Smooth muscle cell (in vitro differentiated cells): ENCODE measurements around the gene WBP1. TPM values are rescaled to one million over a fixed set of nuclear protein-coding genes. Genes with fewer than 3 reads are reported as not detected.

ENCODE experiments used
- DNase-seq: peaks from one replicate; lab custom pipeline; 2025; ENCODE audit not compliant: unreplicated experiment; lab: John Stamatoyannopoulos, UW
- H2AFZ ChIP-seq: fragments of 200-600 bp; sonication (generic); 2 replicates; pipeline ENCODE4 v1.6.0; 2016; ENCODE audit warnings: antibody characterized with exemption, low read depth, mild to moderate bottlenecking
- H3F3A ChIP-seq: fragments of 200-600 bp; sonication (generic); 2 replicates; pipeline ENCODE4 v1.6.0; 2017; ENCODE audit warnings: antibody characterized with exemption, low read depth
- H3K27ac ChIP-seq: fragments of 200-600 bp; sonication (generic); 2 replicates; pipeline ENCODE4 v1.5.1; 2016; ENCODE audit warnings: low read depth, mild to moderate bottlenecking
- H3K27me3 ChIP-seq: fragments of 200-600 bp; sonication (generic); 2 replicates; pipeline ENCODE4 v1.6.1; 2016; ENCODE audit warnings: low read depth, mild to moderate bottlenecking
- H3K36me3 ChIP-seq: fragments of 200-600 bp; sonication (generic); 2 replicates; pipeline ENCODE4 v1.5.1; 2016; ENCODE audit warnings: low read depth
- H3K4me1 ChIP-seq: fragments of 200-600 bp; sonication (generic); 2 replicates; pipeline ENCODE4 v1.5.1; 2016; ENCODE audit warnings: low read depth
- H3K4me2 ChIP-seq: fragments of 200-600 bp; sonication (generic); 2 replicates; pipeline ENCODE4 v1.6.0; 2016; ENCODE audit warnings: mild to moderate bottlenecking
- H3K4me3 ChIP-seq: fragments of 200-600 bp; sonication (generic); 2 replicates; pipeline ENCODE4 v1.5.1; 2016; ENCODE audit warnings: mild to moderate bottlenecking
- H3K79me2 ChIP-seq: fragments of 200-600 bp; sonication (generic); 2 replicates; pipeline ENCODE4 v1.6.0; 2016; ENCODE audit warnings: low read depth, mild to moderate bottlenecking
- H3K9ac ChIP-seq: fragments of 200-600 bp; sonication (generic); 2 replicates; pipeline ENCODE4 v1.6.0; 2016; ENCODE audit warnings: low read depth
- H3K9me3 ChIP-seq: fragments of 200-600 bp; sonication (generic); replicated peaks from 2 replicates; pipeline ENCODE4 v1.5.1; 2016; ENCODE audit warnings: low read depth
- H4K20me1 ChIP-seq: fragments of 200-600 bp; sonication (generic); 2 replicates; pipeline ENCODE4 v1.6.0; 2016; ENCODE audit warnings: low read depth
- WGBS: methylation state at CpG from one replicate; pipeline ENCODE4 v1.1.7; 2016; ENCODE audit warnings: low lambda C conversion rate; 5-methylcytosine and 5-hydroxymethylcytosine counted together
- polyA plus RNA-seq: library from polyadenylated mRNA; unstranded; fragments of >200 nt; fragmentation: Nextera tagmentation; extraction: Ambion mirVana; gene quantifications from 2 replicates; pipeline ENCODE4 v1.2.1, GENCODE V29; 2016
- total RNA-seq: library from RNA; depleted of rRNA; stranded (reverse); fragments of >200 nt; gene quantifications from 2 replicates; pipeline ENCODE4 v1.2.3, GENCODE V29; 2014
- TF ChIP-seq, protein P1 (sequence below): fragments of 200-600 bp; sonication (generic); IDR thresholded peaks from 2 replicates; pipeline ENCODE4 v1.5.1; 2017; ENCODE audit warnings: borderline replicate concordance, mild to moderate bottlenecking, antibody characterized with exemption; ENCODE audit not compliant: insufficient read depth, poor library complexity, severe bottlenecking

The WBP1 gene
- total and polyA plus RNA-seq, 2 experiments from 2014 or later: 90.8 to 117 TPM

DNA sequence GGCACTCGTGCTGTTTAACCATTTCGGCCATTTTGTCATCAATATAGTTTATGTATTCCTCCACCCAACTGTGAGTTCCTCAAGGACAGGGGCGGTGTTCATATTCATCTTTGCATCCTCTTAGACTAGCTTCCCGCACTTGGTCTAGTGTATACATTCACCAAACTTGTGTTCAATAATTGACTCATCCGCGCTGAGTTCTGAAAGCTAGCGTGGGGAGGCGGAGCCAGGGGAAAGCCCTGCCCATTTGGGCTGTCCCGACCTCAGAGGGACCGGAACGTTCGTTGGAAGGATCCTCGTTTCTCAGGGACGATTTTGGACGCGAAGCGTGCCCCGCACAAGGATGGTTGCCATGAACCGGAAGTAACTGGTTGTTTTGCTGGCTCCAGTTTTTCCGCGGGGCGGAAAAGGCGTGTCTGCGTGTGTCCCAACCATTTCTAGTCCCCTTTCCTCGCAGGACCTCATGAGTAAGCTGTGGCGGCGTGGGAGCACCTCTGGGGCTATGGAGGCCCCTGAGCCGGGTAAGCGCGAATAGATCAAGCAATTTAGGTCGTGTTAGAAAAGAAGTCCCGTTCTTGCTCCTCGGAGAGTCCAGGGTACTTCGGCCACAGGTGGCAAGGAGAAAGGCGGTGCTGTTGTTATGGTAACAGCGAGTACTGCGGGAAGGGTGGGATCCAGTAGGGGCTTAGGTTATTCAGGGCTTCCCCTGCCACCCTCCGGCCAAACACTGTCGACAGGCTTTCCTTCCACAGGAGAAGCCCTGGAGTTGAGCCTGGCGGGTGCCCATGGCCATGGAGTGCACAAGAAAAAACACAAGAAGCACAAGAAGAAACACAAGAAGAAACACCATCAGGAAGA, 3.4 kb upstream of the WBP1 start, which contains the start of gene INO80B:
Gene INO80B, plus strand, starts transcription at position 434 of the 858 bp plus-strand sequence. Its CDS starts 30 bp downstream, at position 464.
- peak within 1 kb of the TSS; percentile 81 for H3K9ac ChIP-seq
- no peaks in the 10 kb centered on the region for H3K9me3 ChIP-seq
- H3K27me3 ChIP-seq: no peaks in the 10 kb centered on the region

DNA sequence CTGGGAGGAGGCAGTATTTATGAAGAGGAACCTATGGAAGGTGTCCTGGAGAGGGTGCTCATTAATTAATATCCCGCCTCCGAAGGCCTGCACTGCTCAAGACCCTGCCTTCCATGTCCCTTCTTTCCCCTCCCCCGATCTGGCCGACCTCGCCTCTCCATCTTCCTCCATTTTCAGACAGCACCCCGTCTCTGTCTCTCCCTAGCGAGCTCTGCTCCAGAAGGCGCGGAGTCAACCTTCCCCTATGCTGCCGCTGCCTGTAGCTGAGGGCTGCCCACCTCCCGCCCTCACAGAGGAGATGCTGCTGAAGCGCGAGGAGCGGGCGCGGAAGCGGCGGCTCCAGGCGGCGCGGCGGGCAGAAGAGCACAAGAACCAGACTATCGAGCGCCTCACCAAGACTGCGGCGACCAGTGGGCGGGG, 1.1 kb upstream of the WBP1 start:
- peak overlapping the region; percentile 95 for H3K9ac ChIP-seq
- no peaks in the 10 kb centered on the region for H3K36me3 ChIP-seq
- no peaks in the 10 kb centered on the region for H3K9me3 ChIP-seq
- H3K27me3 ChIP-seq: no peaks in the 10 kb centered on the region
- peaks cover 20% of the 10 kb centered on the region for H3K4me1 ChIP-seq
- H3K4me2 ChIP-seq: peak overlapping the region; percentile 95
- peaks cover 26% of the 10 kb centered on the region for H3F3A ChIP-seq
- no peak for DNase-seq
- H3K4me3 ChIP-seq: peak overlapping the region; percentile 77
- peaks cover 27% of the 10 kb centered on the region for H3K79me2 ChIP-seq
- peak overlapping the region; percentile 98 for H3K27ac ChIP-seq
- H2AFZ ChIP-seq: peak overlapping the region; percentile 73
- TF ChIP-seq, protein P1, sequence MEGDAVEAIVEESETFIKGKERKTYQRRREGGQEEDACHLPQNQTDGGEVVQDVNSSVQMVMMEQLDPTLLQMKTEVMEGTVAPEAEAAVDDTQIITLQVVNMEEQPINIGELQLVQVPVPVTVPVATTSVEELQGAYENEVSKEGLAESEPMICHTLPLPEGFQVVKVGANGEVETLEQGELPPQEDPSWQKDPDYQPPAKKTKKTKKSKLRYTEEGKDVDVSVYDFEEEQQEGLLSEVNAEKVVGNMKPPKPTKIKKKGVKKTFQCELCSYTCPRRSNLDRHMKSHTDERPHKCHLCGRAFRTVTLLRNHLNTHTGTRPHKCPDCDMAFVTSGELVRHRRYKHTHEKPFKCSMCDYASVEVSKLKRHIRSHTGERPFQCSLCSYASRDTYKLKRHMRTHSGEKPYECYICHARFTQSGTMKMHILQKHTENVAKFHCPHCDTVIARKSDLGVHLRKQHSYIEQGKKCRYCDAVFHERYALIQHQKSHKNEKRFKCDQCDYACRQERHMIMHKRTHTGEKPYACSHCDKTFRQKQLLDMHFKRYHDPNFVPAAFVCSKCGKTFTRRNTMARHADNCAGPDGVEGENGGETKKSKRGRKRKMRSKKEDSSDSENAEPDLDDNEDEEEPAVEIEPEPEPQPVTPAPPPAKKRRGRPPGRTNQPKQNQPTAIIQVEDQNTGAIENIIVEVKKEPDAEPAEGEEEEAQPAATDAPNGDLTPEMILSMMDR: no peak
- WGBS: 3% methylated on average over 23 of the region's 27 CpGs
- H4K20me1 ChIP-seq: no peaks in the 10 kb centered on the region

More for the DNA sequence above, 3.4 kb upstream of the WBP1 start, which contains the start of gene INO80B:
- Histone ChIP-seq H3K4me3 (peak within 1 kb of the TSS; percentile 63), H3K79me2 (peaks cover 27% of the 10 kb centered on the region), H3K36me3 (no peaks in the 10 kb centered on the region), H3F3A (peaks cover 21% of the 10 kb centered on the region), H4K20me1 (no peaks in the 10 kb centered on the region), H3K4me1 (peaks cover 20% of the 10 kb centered on the region), H3K4me2 (peak within 1 kb of the TSS; percentile 95), H3K27ac (peak within 1 kb of the TSS; percentile 98), H2AFZ (peak within 1 kb of the TSS; percentile 62)
- DNase-seq: peak; percentile 87
- whole genome bisulfite sequencing: 2% methylated on average over 40 of the region's 40 CpGs
- TF ChIP-seq, protein P1: no peak

DNA sequence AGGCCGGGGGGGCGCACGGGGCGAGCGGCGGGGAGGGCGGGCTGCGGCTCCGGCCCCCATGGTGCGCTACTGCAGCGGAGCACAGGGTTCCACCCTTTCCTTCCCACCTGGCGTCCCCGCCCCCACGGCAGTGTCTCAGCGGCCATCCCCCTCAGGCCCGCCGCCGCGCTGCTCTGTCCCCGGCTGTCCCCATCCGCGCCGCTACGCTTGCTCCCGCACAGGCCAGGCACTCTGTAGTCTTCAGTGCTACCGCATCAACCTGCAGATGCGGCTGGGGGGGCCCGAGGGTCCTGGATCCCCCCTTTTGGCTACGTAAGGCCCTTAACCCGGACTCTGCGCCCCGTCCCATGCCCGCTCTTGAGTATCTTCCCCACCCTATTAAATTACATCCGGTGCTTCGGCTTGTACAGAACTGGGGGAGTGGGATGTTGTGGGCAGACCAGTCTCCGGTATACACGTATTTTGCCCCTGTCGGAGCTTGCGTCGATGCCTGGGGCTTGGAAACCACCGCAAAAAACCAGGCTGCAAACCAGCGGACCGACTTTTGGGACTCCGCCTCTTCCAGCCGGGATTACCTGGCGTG, 598 bp upstream of the WBP1 start:
- Histone ChIP-seq H3K79me2 (peaks cover 27% of the 10 kb centered on the region), H3K4me1 (peaks cover 20% of the 10 kb centered on the region), H3K4me2 (peak overlapping the region; percentile 95), H3K36me3 (no peaks in the 10 kb centered on the region), H3F3A (peaks cover 25% of the 10 kb centered on the region), H4K20me1 (no peaks in the 10 kb centered on the region), H3K27me3 (no peaks in the 10 kb centered on the region), H2AFZ (peak overlapping the region; percentile 77), H3K9ac (peak overlapping the region; percentile 95), H3K27ac (peak overlapping the region; percentile 98), H3K4me3 (peak overlapping the region; percentile 77), H3K9me3 (no peaks in the 10 kb centered on the region)
- TF ChIP-seq, protein P1: no peak
- DNase-seq: peak; percentile 74
- 1% methylated on average over 25 of the region's 46 CpGs for WGBS
